Activated B cell treated with CpG ODN at 0.5 μM for 24 hours (primary cell): ENCODE data around the gene TIAL1. TPM values are rescaled to one million over a fixed set of nuclear protein-coding genes. Genes with fewer than 3 reads are reported as not detected.

Experiments
- ATAC-seq: fragments of 200-7000 bp; cut with Tn5 transposase; one replicate; pipeline ENCODE4 v1.10.0; 2021; ENCODE audit warnings: low read depth, mild to moderate bottlenecking, moderate library complexity
- CTCF ChIA-PET: fragments of 350-600 bp; sonication (Branson Sonifier 250); formaldehyde crosslinking; loops from one replicate; lab custom pipeline; 2021; ENCODE audit warnings: antibody characterized with exemption; lab: Charles Lee
- POLR2A ChIA-PET: fragments of 350-600 bp; sonication (Branson Sonifier 250); formaldehyde crosslinking; loops from one replicate; lab custom pipeline; 2021; ENCODE audit warnings: antibody characterized with exemption; lab: Charles Lee
- DNase-seq: peaks from one replicate; pipeline ENCODE4 v3.0.0; 2022
- H3K27ac Mint-ChIP-seq: one replicate; pipeline ENCODE4 v1.8.0; 2020; ENCODE audit warnings: mixed read lengths
- H3K27me3 Mint-ChIP-seq: one replicate; pipeline ENCODE4 v1.8.0; 2021; ENCODE audit warnings: mixed read lengths
- H3K36me3 Mint-ChIP-seq: one replicate; pipeline ENCODE4 v1.8.0; 2021; ENCODE audit warnings: low read depth, mixed read lengths
- H3K4me1 Mint-ChIP-seq: one replicate; pipeline ENCODE4 v1.8.0; 2021; ENCODE audit warnings: mixed read lengths
- H3K4me3 Mint-ChIP-seq: one replicate; pipeline ENCODE4 v1.8.0; 2020; ENCODE audit warnings: mild to moderate bottlenecking, mixed read lengths
- H3K9me3 Mint-ChIP-seq: one replicate; pipeline ENCODE4 v1.8.0; 2020; ENCODE audit warnings: mixed read lengths
- CTCF ChIP-seq: fragments of 200-600 bp; IDR thresholded peaks from one replicate; pipeline ENCODE4 v1.8.0; 2022; ENCODE audit warnings: antibody characterized with exemption, mild to moderate bottlenecking
- intact Hi-C: fragments of 100-400 bp; cut with micrococcal nuclease; formaldehyde crosslinking; loops from one replicate; pipeline ENCODE4 v1.15.1; 2024
- total RNA-seq: library from RNA; stranded (reverse); gene quantifications from 2 replicates; pipeline ENCODE4 v1.2.3, GENCODE V29; 2022

TIAL1 gene
- total RNA-seq, 1 donor from 2014 or later = 155 TPM

- ChIA-PET CTCF (interaction anchor here (1.2 kb wide), 1 partner anchor 10 kb away, joined by 3 read pairs; no protein-coding TSS in a partner anchor), POLR2A (interaction anchor here (1.1 kb wide), 1 partner anchor 22 kb away, joined by 6 read pairs; no protein-coding TSS in a partner anchor)
- intact Hi-C loops = loop anchor here (5.0 kb wide), 4 partner anchors 38 to 973 kb away; partner anchors contain the start of gene PRDX3
- Mint-ChIP-seq H3K4me3 (no peak overlapping the region), H3K36me3 (no peaks in the 10 kb centered on the region), H3K27me3 (no peaks in the 10 kb centered on the region), H3K4me1 (peaks cover 47% of the 10 kb centered on the region), H3K27ac (no peak overlapping the region), H3K9me3 (no peaks in the 10 kb centered on the region)
- DNase-seq = no peak
- TF ChIP-seq CTCF = no peak
- no peak for ATAC-seq
Measured at GRCh38 chr10:119540038-119540437, 56.7 kb downstream of the TIAL1 start.

- CTCF ChIA-PET = no interaction called here
- Mint-ChIP-seq H3K27me3 (no peaks in the 10 kb centered on the region), H3K27ac (no peak overlapping the region), H3K4me3 (no peak overlapping the region), H3K36me3 (no peaks in the 10 kb centered on the region), H3K9me3 (no peaks in the 10 kb centered on the region), H3K4me1 (peaks cover 47% of the 10 kb centered on the region)
- POLR2A ChIA-PET = interaction anchor here (0.6 to 1.1 kb wide), 3 partner anchors 22 to 332 kb away, joined by 3 to 6 read pairs (median 3); no protein-coding TSS in a partner anchor
- no peak for DNase-seq
- no peak for TF ChIP-seq CTCF
- ATAC-seq = no peak
- intact Hi-C loops = no loop called here
Measured at GRCh38 chr10:119539359-119539825, 57.4 kb downstream of the TIAL1 start.

GRCh38 chr10:119538632-119539358 lies 58.0 kb downstream of the TIAL1 start:
- ChIA-PET CTCF (interaction anchor here (1.3 to 1.9 kb wide), 2 partner anchors 61 to 339 kb away, joined by 3 to 5 read pairs; no protein-coding TSS in a partner anchor), POLR2A (no interaction called here)
- peaks cover 42% of the 10 kb centered on the region for H3K4me1 Mint-ChIP-seq
- no peak for DNase-seq
- no peak for ATAC-seq
- no peaks in the 10 kb centered on the region for H3K9me3 Mint-ChIP-seq
- H3K4me3 Mint-ChIP-seq = no peak overlapping the region
- no peaks in the 10 kb centered on the region for H3K27me3 Mint-ChIP-seq
- TF ChIP-seq CTCF = no peak
- H3K36me3 Mint-ChIP-seq = no peaks in the 10 kb centered on the region
- H3K27ac Mint-ChIP-seq = no peak overlapping the region
- intact Hi-C loops = no loop called here

GRCh38 chr10:119537953-119538630 lies 58.7 kb downstream of the TIAL1 start:
- no peak for DNase-seq
- Mint-ChIP-seq H3K4me3 (no peak overlapping the region), H3K27me3 (no peaks in the 10 kb centered on the region), H3K9me3 (no peaks in the 10 kb centered on the region), H3K27ac (no peak overlapping the region), H3K4me1 (peaks cover 37% of the 10 kb centered on the region), H3K36me3 (no peaks in the 10 kb centered on the region)
- CTCF ChIA-PET = interaction anchor here (1.3 to 1.9 kb wide), 2 partner anchors 60 to 339 kb away, joined by 3 to 5 read pairs; no protein-coding TSS in a partner anchor
- POLR2A ChIA-PET = no interaction called here
- no peak for ATAC-seq
- no peak for TF ChIP-seq CTCF
- intact Hi-C loops = no loop called here

GRCh38 chr10:119536508-119537025 lies 60.2 kb downstream of the TIAL1 start:
- DNase-seq (no peak), ATAC-seq (no peak)
- intact Hi-C loops = no loop called here
- H3K27ac Mint-ChIP-seq = no peak overlapping the region
- H3K9me3 Mint-ChIP-seq = no peaks in the 10 kb centered on the region
- TF ChIP-seq CTCF = no peak
- ChIA-PET POLR2A (no interaction called here), CTCF (interaction anchor here (1.9 kb wide), 1 partner anchor 337 kb away, joined by 5 read pairs; no protein-coding TSS in a partner anchor)
- no peaks in the 10 kb centered on the region for H3K36me3 Mint-ChIP-seq
- H3K4me3 Mint-ChIP-seq = no peak overlapping the region
- H3K27me3 Mint-ChIP-seq = no peaks in the 10 kb centered on the region
- peaks cover 34% of the 10 kb centered on the region for H3K4me1 Mint-ChIP-seq
